AG10803 (cell line): ENCODE data around the gene LAMC3.

Experiments used
- DNase-seq: peaks from one replicate; pipeline ENCODE4 v3.0.0; 2010; ENCODE audit warnings: low read depth
- H3K4me3 ChIP-seq: 2 replicates; pipeline ENCODE4 v1.5.1; 2011; ENCODE audit warnings: mild to moderate bottlenecking, low read length, control low read depth
- CTCF ChIP-seq: conservative IDR thresholded peaks from 2 replicates; pipeline ENCODE4 v1.5.1; 2011; ENCODE audit warnings: mild to moderate bottlenecking, low read length, control low read depth, inconsistent platforms

The LAMC3 gene

GRCh38 chr9:130988400-130988747, 20.6 kb upstream of the LAMC3 start:
- no peak for TF ChIP-seq CTCF

GRCh38 chr9:130988905-130989304, 20.1 kb upstream of the LAMC3 start:
- H3K4me3 ChIP-seq, result no peak overlapping the region
- no peak for TF ChIP-seq CTCF
- no peak for DNase-seq

More at GRCh38 chr9:130988400-130988747, 20.6 kb upstream of the LAMC3 start:
- no peak overlapping the region for H3K4me3 ChIP-seq
- DNase-seq, result no peak

- H3K4me3 ChIP-seq, result no peak overlapping the region
- no peak for DNase-seq
- TF ChIP-seq CTCF, result no peak
Measured at GRCh38 chr9:130989391-130989790, 19.6 kb upstream of the LAMC3 start.

- no peak for TF ChIP-seq CTCF
- DNase-seq, result no peak
- no peak overlapping the region for H3K4me3 ChIP-seq
Measured at GRCh38 chr9:130989891-130990290, 19.1 kb upstream of the LAMC3 start.

- no peak for TF ChIP-seq CTCF
- no peak overlapping the region for H3K4me3 ChIP-seq
- DNase-seq, result no peak
Measured at GRCh38 chr9:130990306-130990977, 18.5 kb upstream of the LAMC3 start.

GRCh38 chr9:130990978-130991777, 17.8 kb upstream of the LAMC3 start:
- no peak for DNase-seq
- no peak for TF ChIP-seq CTCF
- H3K4me3 ChIP-seq, result no peak overlapping the region
